Liver (tissue), 9 donors: ENCODE data around the gene SUPT5H. TPM values are rescaled to one million over a fixed set of nuclear protein-coding genes. Genes with fewer than 3 reads are reported as not detected.

Experiments
- DNase-seq: peaks from one replicate; pipeline ENCODE4 v3.0.0-alpha.2; 2017; ENCODE audit warnings: low spot score
- H3K27ac ChIP-seq, 2 donors: one replicate each; pipeline ENCODE4 v1.7.0; 2013; ENCODE audit warnings: inconsistent platforms in 2 of 2, low read length in 2 of 2, control low read depth in 1 of 2, low read depth in 1 of 2, mild to moderate bottlenecking in 1 of 2
- H3K27me3 ChIP-seq, 4 donors: one replicate each; pipeline versions ENCODE4 v1.6.1 to v1.7.0; 2013; ENCODE audit warnings: low read length in 3 of 4, inconsistent platforms in 1 of 4, mild to moderate bottlenecking in 1 of 4, moderate library complexity in 1 of 4; ENCODE audit not compliant: control insufficient read depth in 4 of 4, insufficient read depth in 4 of 4
- H3K36me3 ChIP-seq, 4 donors: one replicate each; pipeline versions ENCODE4 v1.6.1 to v1.7.0; 2013; ENCODE audit warnings: low read length in 3 of 4, mild to moderate bottlenecking in 3 of 4, low read depth in 1 of 4, moderate library complexity in 1 of 4; ENCODE audit not compliant: control insufficient read depth in 4 of 4, insufficient read depth in 3 of 4
- H3K4me1 ChIP-seq, 4 donors: one replicate each; pipeline versions ENCODE4 v1.6.1 to v1.7.0; 2013; ENCODE audit warnings: low read length in 3 of 4, mild to moderate bottlenecking in 3 of 4, moderate library complexity in 1 of 4; ENCODE audit not compliant: control insufficient read depth in 4 of 4, insufficient read depth in 4 of 4
- H3K4me3 ChIP-seq, 3 donors: one replicate each; pipeline versions ENCODE4 v1.6.1 to v1.7.0; 2013; ENCODE audit warnings: low read length in 3 of 3, control low read depth in 1 of 3, low read depth in 1 of 3, mild to moderate bottlenecking in 1 of 3
- H3K9ac ChIP-seq, 2 donors: one replicate each; pipeline ENCODE4 v1.7.0; 2013; ENCODE audit warnings: low read length in 2 of 2, mild to moderate bottlenecking in 2 of 2, moderate library complexity in 2 of 2, control low read depth in 1 of 2, low read depth in 1 of 2
- H3K9me3 ChIP-seq, 4 donors: one replicate each; pipeline versions ENCODE4 v1.6.1 to v1.7.0; 2013; ENCODE audit warnings: low read length in 3 of 4; ENCODE audit not compliant: control insufficient read depth in 4 of 4
- ATF3 ChIP-seq: IDR thresholded peaks from 2 replicates; pipeline ENCODE4 v1.6.1; 2016; ENCODE audit warnings: antibody characterized with exemption
- EGR1 ChIP-seq, 2 donors: IDR thresholded peaks; 2 replicates each; pipeline ENCODE4 v1.6.1; 2016 to 2018; ENCODE audit warnings: antibody characterized with exemption in 2 of 2, low read depth in 2 of 2
- FOXA1 ChIP-seq: IDR thresholded peaks from 2 replicates; pipeline ENCODE4 v1.6.1; 2016; ENCODE audit warnings: antibody characterized with exemption
- FOXA2 ChIP-seq: IDR thresholded peaks from 2 replicates; pipeline ENCODE4 v1.6.1; 2016; ENCODE audit warnings: antibody characterized with exemption
- GABPA ChIP-seq, 2 donors: IDR thresholded peaks in 1 of 2; conservative IDR thresholded peaks in 1 of 2; 2 replicates each; pipeline ENCODE4 v1.6.1; 2016; ENCODE audit warnings: antibody characterized with exemption in 2 of 2, mild to moderate bottlenecking in 1 of 2, moderate library complexity in 1 of 2
- HNF4A ChIP-seq, 2 donors: conservative IDR thresholded peaks; 2 replicates each; pipeline ENCODE4 v1.6.1; 2016; ENCODE audit warnings: antibody characterized with exemption in 2 of 2, mild to moderate bottlenecking in 2 of 2
- JUND ChIP-seq, 2 donors: IDR thresholded peaks; 2 replicates each; pipeline ENCODE4 v1.6.1; 2016; ENCODE audit warnings: antibody characterized with exemption in 2 of 2
- NR2F2 ChIP-seq: IDR thresholded peaks from 2 replicates; pipeline ENCODE4 v1.6.1; 2016; ENCODE audit warnings: antibody characterized with exemption
- RAD21 ChIP-seq, 2 donors: IDR thresholded peaks; 2 replicates each; pipeline ENCODE4 v1.6.1; 2016; ENCODE audit warnings: antibody characterized with exemption in 2 of 2, mild to moderate bottlenecking in 2 of 2
- RXRA ChIP-seq, 2 donors: IDR thresholded peaks; 2 replicates each; pipeline ENCODE4 v1.6.1; 2017 to 2018; ENCODE audit warnings: antibody characterized with exemption in 2 of 2, mild to moderate bottlenecking in 1 of 2
- SP1 ChIP-seq: IDR thresholded peaks from 2 replicates; pipeline ENCODE4 v1.6.1; 2018; ENCODE audit warnings: antibody characterized with exemption, mild to moderate bottlenecking
- TAF1 ChIP-seq: conservative IDR thresholded peaks from 2 replicates; pipeline ENCODE4 v1.6.1; 2016; ENCODE audit warnings: antibody characterized with exemption, mild to moderate bottlenecking
- YY1 ChIP-seq: IDR thresholded peaks from 2 replicates; pipeline ENCODE4 v1.6.1; 2016; ENCODE audit warnings: antibody characterized with exemption, mild to moderate bottlenecking
- whole genome bisulfite sequencing: extraction: QIAGEN DNeasy Blood & Tissue Kit; methylation state at CpG from one replicate; pipeline ENCODE4 v1.1.7; 2013; 5-methylcytosine and 5-hydroxymethylcytosine counted together
- polyA plus RNA-seq, 2 donors: library from polyadenylated mRNA; stranded (reverse) in 1 of 2; unstranded in 1 of 2; fragments of 200-250 nt in 1 of 2; fragments of >200 nt in 1 of 2; fragmentation: Nextera tagmentation in 1 of 2; extraction: Ambion mirVana in 1 of 2; gene quantifications; one replicate each; pipeline versions ENCODE4 v1.2.1 to v1.2.3, GENCODE V29; 2013 to 2015
- total RNA-seq, 2 donors: library from RNA; depleted of rRNA; stranded (reverse); fragments of >200 nt; gene quantifications; one replicate each; pipeline ENCODE4 v1.2.3, GENCODE V29; 2014
- TF ChIP-seq, protein P1 (sequence below): fragments of 150-350 bp; IDR thresholded peaks from 2 replicates; pipeline ENCODE4 v1.5.1; 2017; ENCODE audit warnings: improper control_type of control experiment, low read depth, low read length; ENCODE audit not compliant: missing input control
- TF ChIP-seq, protein P2 (sequence below): IDR thresholded peaks from 2 replicates; pipeline ENCODE4 v1.6.1; 2016; ENCODE audit warnings: antibody characterized with exemption
- TF ChIP-seq, protein P3 (sequence below): IDR thresholded peaks from 2 replicates; pipeline ENCODE4 v1.6.1; 2016; ENCODE audit warnings: antibody characterized with exemption
- donor health status: healthy.
- donor health status: healthy.
- donor health status: healthy.
- donor health status: healthy.
- donor health status: healthy.

The SUPT5H gene
- total and polyA plus RNA-seq, 4 donors: 19.3 to 52.5 (median 45.2) TPM

DNA sequence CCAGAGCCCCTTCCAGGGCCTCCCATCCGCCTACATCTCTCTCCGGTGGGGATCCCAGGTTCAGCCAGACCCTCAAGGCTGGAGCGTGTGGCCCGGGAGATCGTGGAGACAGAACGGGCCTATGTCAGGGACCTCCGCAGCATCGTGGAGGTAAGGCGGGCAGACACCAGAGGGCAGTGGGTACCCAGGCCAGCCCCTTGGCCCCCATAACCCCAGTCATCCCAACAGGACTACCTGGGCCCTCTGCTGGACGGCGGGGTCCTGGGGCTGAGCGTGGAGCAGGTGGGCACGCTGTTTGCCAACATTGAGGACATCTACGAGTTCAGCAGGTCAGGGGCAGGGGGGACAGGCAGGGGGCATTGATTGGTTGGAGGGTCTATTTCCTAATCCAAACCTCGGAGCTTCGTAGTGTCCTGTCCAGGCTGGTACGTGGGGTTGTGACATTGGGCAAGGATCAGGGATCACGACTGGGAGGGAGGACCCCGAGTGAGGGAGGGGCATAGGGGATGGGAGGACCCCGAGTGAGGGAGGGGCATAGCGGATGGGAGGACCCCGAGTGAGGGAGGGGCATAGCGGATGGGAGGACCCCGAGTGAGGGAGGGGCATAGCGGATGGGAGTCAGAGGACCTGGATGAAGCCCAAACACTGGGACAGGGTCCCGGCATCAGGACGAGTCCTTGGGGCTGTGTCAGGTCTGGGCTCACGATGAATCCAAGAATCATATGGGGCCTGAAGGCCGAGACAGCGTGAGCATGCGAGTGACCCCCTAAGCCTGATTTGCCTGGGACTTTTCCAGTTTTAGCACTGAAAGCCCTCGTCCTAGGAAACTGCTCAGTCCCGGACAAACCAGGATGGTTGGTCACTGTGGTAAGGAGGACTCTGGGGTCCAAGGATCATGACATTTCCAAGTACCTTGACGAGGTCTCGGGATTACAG, 30.0 kb upstream of the SUPT5H start:
- Histone ChIP-seq H3K9me3 (no peaks in the 10 kb centered on the region), H3K27me3 (no peaks in the 10 kb centered on the region), H3K9ac (no peak overlapping the region), H3K36me3 (peaks cover 0 to 2% (median 0%) of the 10 kb centered on the region in 4 donors), H3K4me3 (no peak overlapping the region), H3K4me1 (peaks cover 5 to 29% (median 11%) of the 10 kb centered on the region in 4 donors), H3K27ac (no peak overlapping the region)
- TF ChIP-seq SP1 (no peak), NR2F2 (no peak), FOXA2 (no peak)
- TF ChIP-seq, protein P1, sequence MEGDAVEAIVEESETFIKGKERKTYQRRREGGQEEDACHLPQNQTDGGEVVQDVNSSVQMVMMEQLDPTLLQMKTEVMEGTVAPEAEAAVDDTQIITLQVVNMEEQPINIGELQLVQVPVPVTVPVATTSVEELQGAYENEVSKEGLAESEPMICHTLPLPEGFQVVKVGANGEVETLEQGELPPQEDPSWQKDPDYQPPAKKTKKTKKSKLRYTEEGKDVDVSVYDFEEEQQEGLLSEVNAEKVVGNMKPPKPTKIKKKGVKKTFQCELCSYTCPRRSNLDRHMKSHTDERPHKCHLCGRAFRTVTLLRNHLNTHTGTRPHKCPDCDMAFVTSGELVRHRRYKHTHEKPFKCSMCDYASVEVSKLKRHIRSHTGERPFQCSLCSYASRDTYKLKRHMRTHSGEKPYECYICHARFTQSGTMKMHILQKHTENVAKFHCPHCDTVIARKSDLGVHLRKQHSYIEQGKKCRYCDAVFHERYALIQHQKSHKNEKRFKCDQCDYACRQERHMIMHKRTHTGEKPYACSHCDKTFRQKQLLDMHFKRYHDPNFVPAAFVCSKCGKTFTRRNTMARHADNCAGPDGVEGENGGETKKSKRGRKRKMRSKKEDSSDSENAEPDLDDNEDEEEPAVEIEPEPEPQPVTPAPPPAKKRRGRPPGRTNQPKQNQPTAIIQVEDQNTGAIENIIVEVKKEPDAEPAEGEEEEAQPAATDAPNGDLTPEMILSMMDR: no peak
- WGBS: 75% methylated on average over 35 of the region's 35 CpGs
- DNase-seq: no peak

- Histone ChIP-seq H3K4me3 (no peak overlapping the region), H3K27me3 (no peaks in the 10 kb centered on the region), H3K9me3 (no peaks in the 10 kb centered on the region), H3K9ac (no peak overlapping the region), H3K4me1 (peaks cover 2 to 18% (median 5%) of the 10 kb centered on the region in 4 donors), H3K36me3 (peaks cover 0 to 2% (median 0%) of the 10 kb centered on the region in 4 donors), H3K27ac (no peak overlapping the region)
- 87% methylated on average over 27 of the region's 27 CpGs for WGBS
- TF ChIP-seq JUND (IDR thresholded peaks at IDR 0.05) (no peak), ATF3 (no peak), FOXA1 (no peak), NR2F2 (no peak), TAF1 (no peak), YY1 (no peak), SP1 (no peak), GABPA (IDR thresholded peaks at IDR 0.05 in 1 of 2, conservative IDR thresholded peaks at IDR 0.05 in 1 of 2) (no peak), RAD21 (IDR thresholded peaks at IDR 0.05) (no peak), RXRA (IDR thresholded peaks at IDR 0.05) (no peak), EGR1 (IDR thresholded peaks at IDR 0.05; ENCODE audit: low read depth in 2 of 2) (no peak), FOXA2 (no peak), HNF4A (conservative IDR thresholded peaks at IDR 0.05) (no peak)
- TF ChIP-seq, protein P2, sequence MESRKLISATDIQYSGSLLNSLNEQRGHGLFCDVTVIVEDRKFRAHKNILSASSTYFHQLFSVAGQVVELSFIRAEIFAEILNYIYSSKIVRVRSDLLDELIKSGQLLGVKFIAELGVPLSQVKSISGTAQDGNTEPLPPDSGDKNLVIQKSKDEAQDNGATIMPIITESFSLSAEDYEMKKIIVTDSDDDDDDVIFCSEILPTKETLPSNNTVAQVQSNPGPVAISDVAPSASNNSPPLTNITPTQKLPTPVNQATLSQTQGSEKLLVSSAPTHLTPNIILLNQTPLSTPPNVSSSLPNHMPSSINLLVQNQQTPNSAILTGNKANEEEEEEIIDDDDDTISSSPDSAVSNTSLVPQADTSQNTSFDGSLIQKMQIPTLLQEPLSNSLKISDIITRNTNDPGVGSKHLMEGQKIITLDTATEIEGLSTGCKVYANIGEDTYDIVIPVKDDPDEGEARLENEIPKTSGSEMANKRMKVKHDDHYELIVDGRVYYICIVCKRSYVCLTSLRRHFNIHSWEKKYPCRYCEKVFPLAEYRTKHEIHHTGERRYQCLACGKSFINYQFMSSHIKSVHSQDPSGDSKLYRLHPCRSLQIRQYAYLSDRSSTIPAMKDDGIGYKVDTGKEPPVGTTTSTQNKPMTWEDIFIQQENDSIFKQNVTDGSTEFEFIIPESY: no peak
- TF ChIP-seq, protein P3, sequence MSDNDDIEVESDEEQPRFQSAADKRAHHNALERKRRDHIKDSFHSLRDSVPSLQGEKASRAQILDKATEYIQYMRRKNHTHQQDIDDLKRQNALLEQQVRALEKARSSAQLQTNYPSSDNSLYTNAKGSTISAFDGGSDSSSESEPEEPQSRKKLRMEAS: no peak
- TF ChIP-seq, protein P1: no peak
- DNase-seq: no peak
Observed at GRCh38 chr19:39416152-39417120, 28.9 kb upstream of the SUPT5H start.
